ENCODE measurements around the gene SLC24A5. TPM values are rescaled to one million over a fixed set of nuclear protein-coding genes. Genes with fewer than 3 reads are reported as not detected.

SLC24A5 gene
- total RNA-seq, 1 experiment from 2014 or later, result not detected

DNA sequence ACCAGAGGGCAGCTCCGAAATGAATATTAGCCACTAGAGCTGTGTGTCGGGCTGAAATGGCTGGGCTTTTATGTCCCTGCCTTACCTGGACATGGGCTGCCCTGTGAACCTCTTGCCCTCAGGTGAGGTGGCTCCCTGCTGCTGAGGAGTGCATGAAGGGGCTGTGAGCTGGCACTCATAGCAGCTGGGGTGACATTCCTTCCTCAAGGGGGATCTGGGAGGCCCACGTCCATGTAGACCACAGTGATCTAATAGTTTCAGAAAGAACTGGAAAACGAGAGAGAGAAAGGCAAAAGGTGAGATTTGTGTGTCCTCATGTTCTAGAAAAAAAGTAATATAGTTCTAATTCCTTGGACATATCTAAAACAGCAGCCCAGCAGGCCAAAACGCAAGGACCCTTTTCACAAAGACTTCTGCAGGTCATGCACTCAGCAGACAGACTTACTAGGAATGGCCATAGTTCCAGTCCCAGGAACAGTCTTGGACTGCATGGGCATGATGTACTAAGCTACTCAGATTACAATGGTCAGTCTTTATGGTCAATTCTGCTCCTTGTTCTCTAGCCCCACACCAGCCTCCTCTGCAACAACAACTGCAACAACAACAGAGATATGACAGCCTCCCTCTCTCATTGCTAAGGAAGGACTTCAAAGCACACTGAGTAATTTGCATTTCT, 10.8 kb upstream of the SLC24A5 start:
- DNase-seq (ENCODE audit: low read depth), result no peak

DNA sequence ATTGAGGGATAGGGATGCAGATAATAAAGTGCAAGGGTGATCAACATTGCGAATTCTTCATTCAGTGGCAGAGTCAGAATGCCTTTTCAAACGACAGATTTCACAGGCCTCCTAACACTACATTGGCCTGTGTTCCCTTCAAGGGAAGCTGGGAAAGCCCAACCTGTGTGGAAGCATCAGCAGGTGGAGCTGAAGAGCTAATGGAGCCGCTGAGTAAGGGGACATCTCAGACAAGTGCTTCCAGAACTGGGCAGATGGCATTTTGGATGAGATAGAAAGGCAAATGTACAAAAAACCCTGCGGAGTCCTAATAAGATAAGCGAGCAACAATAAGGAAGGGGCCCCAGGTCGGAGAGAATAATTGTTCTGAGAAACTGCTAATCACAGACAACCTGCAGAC, 8.5 kb upstream of the SLC24A5 start:
- DNase-seq (ENCODE audit: low read depth), result peak; percentile 45

DNA sequence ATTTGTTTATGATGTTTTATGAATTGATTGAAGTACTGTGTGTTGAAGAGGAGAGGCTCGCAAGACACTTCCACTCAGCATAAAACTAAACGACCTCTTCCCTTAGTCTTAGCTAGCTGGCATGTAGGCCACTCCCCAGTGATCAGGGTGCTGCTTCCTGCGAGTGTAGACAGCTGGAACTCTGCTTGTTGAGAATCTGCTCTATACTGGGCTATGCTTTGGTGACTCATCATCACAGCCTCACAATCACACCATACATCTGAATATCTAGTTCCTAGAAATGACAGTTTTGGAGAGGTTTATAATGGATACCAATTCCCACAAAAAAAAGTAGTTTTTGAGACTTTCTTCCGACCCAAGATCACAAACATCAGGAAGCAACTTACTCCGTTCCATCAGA, 1.5 kb upstream of the SLC24A5 start:
- DNase-seq (ENCODE audit: low read depth), result no peak

DNA sequence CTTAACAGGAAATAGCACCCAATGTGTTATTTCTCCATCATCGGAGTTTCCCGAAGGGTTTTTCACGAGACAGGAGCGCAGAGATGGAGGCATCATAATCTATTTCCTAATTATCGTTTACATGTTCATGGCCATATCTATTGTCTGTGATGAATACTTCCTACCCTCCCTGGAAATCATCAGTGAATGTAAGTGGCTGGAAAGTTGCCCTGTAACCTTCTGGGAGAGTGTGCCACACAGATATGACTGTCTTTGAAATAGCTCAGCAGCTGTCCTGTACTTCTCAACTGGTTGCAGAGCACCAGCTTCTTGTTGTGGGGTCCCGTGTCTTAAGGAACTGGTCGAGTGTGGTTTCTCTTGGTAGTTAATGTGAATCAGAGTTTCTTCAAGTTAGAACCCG, 1.1 kb downstream of the SLC24A5 start:
- no peak for DNase-seq (ENCODE audit: low read depth)

DNA sequence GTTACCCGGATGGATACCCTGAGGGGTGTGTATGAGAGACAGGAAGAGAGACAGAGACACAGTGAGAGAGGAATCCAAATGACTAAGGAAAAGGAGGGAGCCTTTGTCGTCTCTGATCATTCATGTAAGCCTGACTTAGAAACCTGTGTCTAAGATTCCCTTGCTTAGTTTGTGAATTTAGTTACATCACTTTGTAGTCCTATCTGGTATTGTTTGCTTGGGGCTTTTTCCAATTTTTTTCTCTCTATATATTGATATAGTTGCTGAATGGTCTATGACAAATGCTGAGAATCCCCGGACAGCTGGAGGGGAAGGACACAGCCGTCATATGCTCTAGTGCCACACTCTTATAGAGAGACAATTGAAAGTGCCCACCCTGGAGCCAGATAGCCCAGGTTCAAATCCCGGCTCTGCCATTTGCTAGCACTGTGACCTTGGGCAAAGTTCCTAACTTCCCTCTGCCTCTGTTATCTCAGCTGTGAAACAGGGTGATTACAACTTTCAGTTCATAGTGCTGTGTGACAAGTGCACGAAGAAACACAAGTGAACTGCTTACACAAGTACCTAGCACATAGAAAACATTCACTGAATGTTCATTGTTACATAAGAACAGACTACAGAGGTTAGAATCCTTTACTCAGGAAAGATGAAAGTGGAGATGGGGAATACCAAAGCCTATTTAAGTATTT, 6.0 kb downstream of the SLC24A5 start:
- no peak for DNase-seq (ENCODE audit: low read depth)

DNA sequence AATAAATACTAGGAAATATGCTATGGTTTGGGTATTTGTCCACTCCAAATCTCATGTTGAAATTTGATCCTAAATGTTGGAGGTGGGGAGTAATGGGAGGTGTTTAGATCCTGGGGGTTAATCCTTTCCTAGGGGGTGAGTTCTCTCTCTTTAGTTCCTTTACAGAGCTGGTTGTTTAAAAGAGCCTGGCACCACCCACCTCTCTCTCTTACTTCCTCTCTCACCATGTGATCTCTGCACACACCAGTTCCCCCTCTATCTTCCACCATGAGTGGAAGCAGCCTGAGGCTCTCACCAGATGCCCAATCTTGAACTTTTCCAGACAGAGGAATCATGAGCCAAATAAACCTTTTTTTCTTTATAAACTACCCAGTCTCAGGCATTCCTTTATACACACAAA, 10.5 kb downstream of the SLC24A5 start:
- no peak for DNase-seq (ENCODE audit: low read depth)

DNA sequence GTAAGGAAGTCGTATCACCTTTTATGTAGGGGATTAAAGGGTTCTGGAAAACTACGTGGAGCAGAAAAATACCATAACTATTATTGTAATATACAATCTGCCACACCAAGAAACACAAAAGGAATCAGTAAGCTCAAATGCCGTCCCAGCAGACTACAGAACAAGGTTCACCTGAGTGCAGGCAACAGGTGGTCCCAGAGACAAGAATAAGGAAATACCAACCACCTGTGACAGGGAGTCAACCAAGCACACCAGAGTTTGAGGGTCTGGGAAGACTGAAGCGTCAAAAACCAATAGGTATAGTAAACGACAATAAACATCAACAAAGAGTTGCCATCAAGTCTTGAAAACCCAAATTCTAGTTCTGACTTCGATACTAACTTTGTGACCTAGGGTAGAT, 12.1 kb downstream of the SLC24A5 start:
- no peak for DNase-seq (ENCODE audit: low read depth)

DNA sequence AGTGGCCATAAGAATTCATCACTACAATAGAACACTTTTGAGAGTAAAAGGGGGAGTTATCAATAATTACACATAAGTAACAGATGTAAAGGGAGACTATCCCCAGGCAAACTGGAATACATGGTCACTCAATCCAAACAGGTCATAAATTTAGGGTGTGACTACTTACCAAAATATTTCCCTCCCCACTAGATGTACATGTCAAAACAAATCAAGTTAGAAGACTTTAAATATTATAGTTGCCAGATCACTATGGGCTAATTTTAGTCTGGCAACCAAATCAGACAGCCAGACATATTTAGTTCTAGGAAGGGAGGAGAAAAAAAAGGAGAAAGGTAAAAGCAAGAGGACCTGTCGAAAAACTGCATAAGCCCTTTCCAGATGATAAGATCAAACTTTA, 23.1 kb downstream of the SLC24A5 start:
- DNase-seq (ENCODE audit: low read depth), result peak; percentile 61

DNA sequence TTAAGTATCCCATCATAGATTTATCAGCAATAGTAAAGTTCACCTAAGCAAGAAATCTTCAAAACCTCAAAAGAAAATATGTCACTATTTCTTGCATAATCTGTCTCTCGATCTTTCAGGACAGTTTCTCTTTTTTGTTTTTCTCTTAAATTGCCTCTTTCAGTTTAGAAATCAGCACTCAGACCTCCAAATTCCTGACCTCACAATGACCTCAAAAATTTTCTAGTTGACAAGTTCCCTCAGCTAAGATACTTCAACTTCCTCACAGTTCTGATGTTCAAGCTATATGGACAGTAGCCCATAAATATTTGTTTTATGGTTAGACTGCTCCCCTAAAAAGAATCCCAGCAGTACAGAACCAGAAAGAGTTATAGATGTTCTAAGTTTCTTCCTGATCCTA, 24.1 kb downstream of the SLC24A5 start:
- peak; percentile 46 for DNase-seq (ENCODE audit: low read depth)

DNA sequence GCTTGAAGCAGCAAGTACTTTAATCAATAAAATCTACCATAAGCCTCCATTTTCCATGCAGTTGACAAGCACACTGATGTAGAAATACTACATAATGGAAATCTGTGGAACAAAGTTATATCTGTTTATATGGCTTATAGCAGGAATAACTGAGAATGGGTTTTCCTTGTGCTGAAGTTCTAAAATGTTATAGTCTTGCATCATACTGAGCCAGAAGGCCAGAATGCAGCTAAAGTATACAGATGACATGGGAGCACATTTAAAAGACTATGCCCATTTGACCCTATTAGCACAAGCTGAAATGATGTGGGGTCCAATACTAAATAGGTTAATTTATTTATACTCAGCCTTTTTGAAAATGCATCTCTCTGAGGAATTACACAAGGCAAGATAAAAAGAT, 25.1 kb downstream of the SLC24A5 start:
- DNase-seq (ENCODE audit: low read depth), result no peak

DNA sequence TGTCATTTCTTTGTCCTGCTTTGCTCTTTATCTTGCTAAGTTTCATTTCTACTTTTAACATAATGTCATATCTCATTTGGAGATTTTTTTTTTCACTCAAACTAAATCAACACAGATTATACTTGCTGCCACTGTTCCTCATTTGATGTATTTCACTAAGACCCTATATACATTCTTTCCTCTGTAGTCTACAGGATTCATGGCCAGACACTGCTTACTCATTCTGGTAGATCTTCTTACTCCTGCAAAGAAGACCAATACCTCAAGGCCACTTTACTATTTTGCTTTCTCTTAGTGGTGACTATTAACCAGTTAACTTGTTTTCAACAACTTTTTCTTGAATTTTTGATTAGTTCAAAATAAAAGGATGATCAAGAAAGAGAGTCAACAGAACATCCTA, 26.6 kb downstream of the SLC24A5 start:
- DNase-seq (ENCODE audit: low read depth), result no peak

DNA sequence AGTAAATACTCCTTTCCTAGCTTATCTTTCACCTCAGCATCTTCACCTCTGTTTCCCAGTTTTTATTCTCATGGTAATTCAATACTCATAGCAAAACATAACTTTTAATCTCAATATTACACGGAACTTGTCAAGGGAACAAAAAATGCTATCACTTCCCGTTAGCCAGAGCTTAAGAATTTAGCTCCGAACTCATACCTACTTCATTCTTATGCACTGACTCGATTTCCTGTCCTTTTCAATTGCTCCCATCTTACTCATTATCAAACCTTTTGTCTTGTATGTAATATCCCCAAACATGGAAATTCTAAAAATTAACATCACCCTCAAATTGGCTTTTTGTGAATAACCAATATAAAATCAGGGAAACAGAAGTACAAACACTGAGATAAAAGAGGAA, 29.1 kb downstream of the SLC24A5 start:
- DNase-seq (ENCODE audit: low read depth), result peak; percentile 81

DNA sequence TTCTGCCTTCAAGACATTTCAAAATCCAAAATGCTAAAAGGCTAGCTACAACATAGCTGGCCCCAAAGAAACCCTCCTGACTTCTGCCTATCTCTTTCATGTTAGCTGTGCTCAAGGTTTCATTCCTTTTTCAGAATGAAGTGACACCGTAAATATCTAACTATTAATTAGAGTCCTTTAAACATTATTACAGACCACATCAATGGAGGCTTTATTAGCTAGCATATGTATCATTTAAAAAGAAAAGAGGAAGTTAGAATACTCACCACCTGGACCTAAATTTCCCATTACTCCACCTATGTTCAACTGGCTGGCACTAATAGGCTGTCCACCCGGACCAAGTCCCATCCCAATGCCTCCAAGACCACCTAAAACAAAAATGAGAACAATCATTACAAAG, 32.7 kb downstream of the SLC24A5 start:
- no peak for DNase-seq (ENCODE audit: low read depth)

DNA sequence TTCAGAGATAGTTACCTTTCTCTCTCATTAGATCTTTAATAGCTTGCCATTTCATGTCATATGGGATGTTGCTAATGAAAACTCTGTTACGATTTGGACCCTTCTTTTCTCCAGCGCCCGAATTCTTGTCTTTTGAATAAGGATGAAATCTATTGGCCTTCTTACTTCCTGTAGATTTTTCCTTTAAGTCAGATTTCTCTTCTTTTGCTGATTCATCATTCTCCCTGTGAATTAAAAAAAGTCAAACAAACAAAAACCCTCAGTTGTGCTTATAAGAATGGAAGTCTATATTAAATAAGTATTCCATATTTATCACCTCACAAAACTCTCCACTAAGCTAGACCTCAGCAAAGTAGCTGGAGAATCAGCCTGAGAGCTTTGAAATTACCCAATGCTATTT, 47.8 kb downstream of the SLC24A5 start:
- DNase-seq (ENCODE audit: low read depth), result no peak

DNA sequence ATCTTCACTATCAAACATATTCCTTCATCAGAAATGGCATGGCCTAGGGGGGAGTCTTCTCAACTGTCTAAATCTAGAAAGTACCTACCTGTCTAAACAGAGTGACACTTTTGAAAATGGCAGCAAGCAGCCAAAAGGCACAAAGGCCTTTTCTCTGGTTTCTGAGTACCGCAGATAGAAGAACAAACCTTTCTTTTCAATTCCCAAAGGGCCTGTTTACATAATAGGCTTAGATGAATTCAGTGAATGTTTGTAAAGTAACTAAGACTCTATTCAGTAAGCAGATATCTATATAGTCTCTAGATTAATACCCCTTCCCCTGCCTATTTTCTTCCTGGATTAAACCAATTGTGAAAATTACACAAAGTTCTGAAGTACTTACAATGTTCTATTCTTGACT, 50.2 kb downstream of the SLC24A5 start:
- no peak for DNase-seq (ENCODE audit: low read depth)

DNA sequence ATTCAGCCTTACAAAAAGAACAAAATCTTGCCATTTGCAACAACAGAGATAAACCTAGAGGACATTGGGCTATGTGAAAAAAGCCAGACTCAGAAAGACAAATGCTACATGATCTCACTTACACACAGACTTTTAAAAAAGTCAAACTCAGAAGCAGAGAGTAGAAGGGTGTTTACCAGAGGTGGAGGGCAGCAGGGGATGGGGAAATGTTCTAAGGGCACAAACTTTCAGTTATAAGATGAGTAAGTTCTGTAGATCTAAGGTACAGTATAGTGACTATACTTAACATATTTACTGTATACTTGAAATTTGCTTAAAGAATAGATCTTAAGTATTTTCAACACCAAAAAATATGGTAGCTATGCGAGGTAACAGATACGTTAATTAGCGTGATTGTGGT, 54.3 kb downstream of the SLC24A5 start:
- no peak for DNase-seq (ENCODE audit: low read depth)

DNA sequence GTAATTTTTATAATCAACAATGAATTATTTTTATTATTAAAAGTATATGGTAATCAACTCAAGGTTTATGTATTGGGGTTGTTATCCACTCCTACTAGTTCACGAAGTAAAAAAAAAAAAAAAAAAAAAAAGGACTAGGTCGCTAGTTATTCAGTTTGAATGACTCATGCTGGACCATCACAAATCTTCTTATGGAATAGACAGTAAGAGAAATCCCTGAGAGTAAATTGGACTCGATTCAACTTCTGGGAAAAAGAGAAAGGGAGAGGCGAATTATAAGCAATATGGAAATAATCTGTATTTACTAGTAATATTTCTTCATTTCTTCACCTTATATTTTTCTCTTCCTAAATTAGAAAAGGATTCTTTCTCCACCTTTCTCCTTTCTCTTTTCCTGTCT, 55.3 kb downstream of the SLC24A5 start:
- peak; percentile 64 for DNase-seq (ENCODE audit: low read depth)

DNA sequence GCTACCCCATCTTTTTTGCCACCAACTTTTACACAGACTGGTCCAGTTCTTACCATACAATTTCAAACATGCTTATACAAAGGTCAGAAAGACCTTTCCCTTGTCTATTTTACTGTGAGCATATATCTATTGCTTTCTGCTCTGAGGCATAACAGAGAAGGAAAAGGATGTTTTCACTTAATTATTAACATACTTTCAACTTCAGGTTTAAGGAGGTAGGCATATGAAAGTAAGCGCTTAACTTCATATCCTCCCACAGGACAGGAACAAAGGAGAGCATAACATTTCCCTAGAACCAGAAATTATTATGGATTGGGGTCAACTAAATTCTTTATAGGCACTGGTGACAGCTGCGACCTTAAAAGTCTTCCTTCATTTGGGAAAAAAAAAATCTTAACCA, 56.2 kb downstream of the SLC24A5 start:
- DNase-seq (ENCODE audit: low read depth), result no peak

DNA sequence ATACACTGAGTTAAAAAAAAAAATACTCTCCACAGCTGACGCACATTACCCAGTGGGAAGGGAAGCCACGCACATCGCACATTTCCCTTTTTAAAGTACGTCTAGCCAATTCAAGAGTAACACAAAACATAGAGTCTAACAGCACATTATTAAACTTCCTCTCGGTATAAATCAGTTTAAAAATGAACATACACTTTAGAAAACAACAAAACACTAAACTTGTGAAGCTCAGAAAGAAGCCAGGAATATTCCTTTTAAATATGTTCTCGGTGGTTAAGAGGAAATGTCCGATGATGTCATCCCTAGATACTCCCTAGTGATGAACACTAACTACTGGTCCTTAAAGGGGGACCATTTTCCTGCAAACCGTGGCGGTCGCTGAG, 56.6 kb downstream of the SLC24A5 start:
- peak; percentile 68 for DNase-seq (ENCODE audit: low read depth)

DNA sequence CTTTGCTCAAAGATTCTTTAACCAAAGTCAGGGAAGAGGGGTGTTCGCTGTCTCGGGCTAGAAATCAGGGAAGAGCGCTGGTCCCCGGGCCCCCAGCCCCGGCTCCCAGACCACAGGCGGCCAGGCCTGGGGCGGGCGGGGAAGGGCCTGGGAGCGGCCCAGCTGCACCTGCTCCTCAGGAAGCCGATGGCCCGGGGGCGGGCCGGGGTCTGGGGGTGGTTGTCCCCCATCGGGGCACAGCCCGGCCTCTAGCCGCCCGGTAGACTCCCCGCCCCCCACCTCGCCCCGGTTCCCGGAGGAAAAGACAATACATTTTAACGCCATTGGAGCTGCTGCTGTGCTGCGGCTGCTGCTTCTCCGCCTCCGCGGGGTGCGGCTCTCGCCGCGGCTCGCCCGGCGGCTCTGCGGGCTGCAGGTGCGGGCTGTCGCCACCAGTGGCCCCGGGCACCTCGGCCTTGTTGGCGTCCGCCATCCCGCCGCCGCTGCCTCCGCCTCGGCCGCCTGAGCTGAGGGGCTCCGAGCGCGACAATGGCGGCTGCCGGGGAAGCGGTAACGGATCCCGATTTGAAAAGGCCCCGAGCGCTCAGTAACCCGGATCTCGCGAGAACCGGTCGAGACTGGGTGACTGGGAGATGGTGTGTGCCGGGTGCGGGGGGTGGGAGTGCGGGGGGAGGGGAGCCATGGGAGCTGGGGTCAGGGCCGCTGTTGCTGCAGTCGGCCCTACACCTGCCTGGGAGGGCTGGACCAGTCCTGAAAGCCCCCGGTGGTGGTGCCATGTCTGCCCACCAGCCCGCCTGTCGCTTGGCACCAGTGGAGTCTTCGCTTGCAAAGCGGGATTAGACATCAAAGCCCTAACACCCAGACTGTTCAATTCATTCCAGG, 57.2 kb downstream of the SLC24A5 start, which contains the start of gene MYEF2:
Gene MYEF2 (minus strand): TSS at position 530 of the 882 bp plus-strand sequence. CDS start 58 bp downstream, at position 472.
- DNase-seq (ENCODE audit: low read depth), result peak; percentile 85

DNA sequence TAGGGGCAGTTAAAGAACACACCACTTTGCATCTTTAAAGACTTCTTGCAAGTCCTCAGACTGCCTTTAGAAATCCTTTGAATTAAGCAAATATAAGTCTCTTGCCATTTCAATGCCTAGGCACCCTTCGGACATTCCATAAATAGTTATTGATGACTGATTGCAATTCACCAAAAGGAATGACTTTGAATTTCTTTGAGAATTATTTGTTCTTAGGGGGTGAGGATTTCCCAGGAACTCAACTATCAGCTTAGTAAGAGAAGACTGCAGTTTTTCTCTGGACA, 57.8 kb downstream of the SLC24A5 start:
- no peak for DNase-seq (ENCODE audit: low read depth)

DNA sequence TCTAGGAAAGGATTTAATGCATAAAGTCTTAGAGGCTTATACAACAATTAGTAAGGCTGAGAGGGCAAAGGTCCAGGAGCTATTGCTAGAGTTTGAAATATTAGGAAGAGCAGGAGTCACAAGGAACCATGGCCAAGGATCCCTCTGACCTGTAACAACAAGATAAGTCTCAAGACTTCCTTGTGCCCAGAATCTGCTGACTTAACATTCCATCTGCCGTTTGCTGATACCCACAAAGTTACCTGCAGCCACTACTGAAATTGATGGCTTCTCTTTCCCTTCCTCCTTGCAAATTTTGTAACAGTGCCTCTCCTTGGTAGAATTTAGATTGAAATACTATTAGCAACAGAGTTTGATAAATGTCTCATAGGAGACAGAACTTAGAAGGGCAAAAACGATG, 62.0 kb downstream of the SLC24A5 start:
- no peak for DNase-seq (ENCODE audit: low read depth)

DNA sequence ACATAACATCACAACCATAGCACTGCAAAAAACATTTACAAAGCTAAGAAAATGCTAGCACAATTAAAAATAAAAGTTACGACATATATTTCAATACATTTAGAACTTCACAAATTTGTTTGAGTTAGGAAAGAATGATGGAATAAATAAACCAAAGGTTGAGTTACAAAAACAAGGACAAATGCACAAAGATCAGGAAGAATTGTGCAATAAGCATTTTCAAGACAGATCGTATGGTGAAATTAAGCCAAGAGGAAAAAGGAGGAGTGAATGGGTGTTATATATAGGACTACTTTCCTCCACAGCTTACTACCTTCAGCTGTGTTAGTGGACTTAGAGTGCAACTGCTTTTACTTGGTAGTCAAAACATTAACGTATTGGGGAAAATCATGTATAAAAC, 64.7 kb downstream of the SLC24A5 start:
- DNase-seq (ENCODE audit: low read depth), result no peak

All from M059J (cell line).